Measurements from ENCODE around the gene CRY2. TPM values are rescaled to one million over a fixed set of nuclear protein-coding genes. Genes with fewer than 3 reads are reported as not detected.
A peak's percentile ranks its signal among the peaks of the same experiment; 100 is the strongest.

The CRY2 gene
- total and polyA plus RNA-seq, 2 of the 8 experiments (the other 6 are each of a cell fraction or from before 2014, with no cell fraction given) = 8.0 to 9.4 TPM

GRCh38 chr11:45924036-45924915 lies 77.0 kb downstream of the CRY2 start:
- H2BK12ac ChIP-seq (ENCODE audit: low read depth, low read length) = no peak overlapping the region
- H3K4me3 ChIP-seq (ENCODE audit: extremely low read depth in 1 of 4, insufficient read depth in 2 of 4, low read depth in 3 of 4, low read length in 4 of 4) = peak overlapping the region in 1 of 4 experiments; percentile 78; a peak in 3 of 8 replicates
- DNase-seq (ENCODE audit: low read depth in 1 of 2, low spot score in 2 of 2) = no peak
- H4K8ac ChIP-seq (ENCODE audit: extremely low read depth, insufficient read depth, low read length) = peak overlapping the region; percentile 29; the same call in 1 of the 2 replicates
- peak overlapping the region; percentile 39 to 91 for H3K4me2 ChIP-seq (ENCODE audit: insufficient read depth in 1 of 2, low read depth in 2 of 2, low read length in 2 of 2)
- no peak overlapping the region for H2AFZ ChIP-seq (ENCODE audit: low read length)
- no peak overlapping the region for H3K14ac ChIP-seq (ENCODE audit: insufficient read length)
- WGBS, 2 experiments (ENCODE audit: extremely low coverage in 1 of 2, insufficient coverage in 1 of 2, insufficient read length in 1 of 2, insufficient replicate concordance in 2 of 2, low coverage in 1 of 2, low lambda C conversion rate in 2 of 2, missing lambda C conversion rate in 1 of 2) = 93% methylated on average over 21 of the region's 22 CpGs; no CpG with 5 or more reads in 1 of the 2 experiments
- 0 out of 2 replicates have a peak overlapping the region, but pooled peaks have one; percentile 21 for H2BK5ac ChIP-seq (ENCODE audit: low read depth, low read length)
- H3K9me3 ChIP-seq (ENCODE audit: insufficient read depth in 2 of 2, low read depth in 1 of 2, low read length in 1 of 2) = no peaks in the 10 kb centered on the region
- no peak for FAIRE-seq
- H2BK20ac ChIP-seq (ENCODE audit: low read length) = no peak overlapping the region
- H3K56ac ChIP-seq (replicated peaks; ENCODE audit: insufficient read length, low read depth, low read length) = no peak overlapping the region
- H3K79me1 ChIP-seq (ENCODE audit: low read depth, low read length) = peaks cover 15% of the 10 kb centered on the region
- no peak overlapping the region for H2BK15ac ChIP-seq (ENCODE audit: low read length)
- H2AK5ac ChIP-seq (ENCODE audit: low read depth, low read length) = peak overlapping the region; percentile 75; the same call in 1 of the 2 replicates
- POLR2A ChIA-PET (ENCODE audit: partially characterized antibody) = interaction anchor here (0.6 to 9.8 kb wide), 12 partner anchors 9 to 1654 kb away, joined by 3 to 115 read pairs (median 6); partner anchors contain the start of gene KBTBD4
- H3K79me2 ChIP-seq (ENCODE audit: control insufficient read depth in 1 of 2, insufficient read depth in 2 of 2, low read length in 2 of 2) = peaks cover 0 to 11% of the 10 kb centered on the region in 2 experiments; a peak in 1 of 4 replicates
- H3K27ac ChIP-seq (ENCODE audit: low read depth, low read length) = no peak overlapping the region
- H3K23me2 ChIP-seq (ENCODE audit: low read depth, low read length) = peaks cover 12% of the 10 kb centered on the region; the same call in 1 of the 2 replicates
- no peak overlapping the region for H3K4ac ChIP-seq (replicated peaks; ENCODE audit: insufficient read length, low read depth, low read length)
- peak overlapping the region; percentile 48 for H4K91ac ChIP-seq (replicated peaks; ENCODE audit: insufficient read length, low read length)
- no peak overlapping the region for H3K23ac ChIP-seq (ENCODE audit: insufficient read length)
- no peak overlapping the region; a peak in 1 of 7 replicates for H3K9ac ChIP-seq (replicated peaks in 1 of 4; ENCODE audit: extremely low read depth in 1 of 4, low read depth in 3 of 4, low read length in 3 of 4)
- H2BK120ac ChIP-seq (replicated peaks; ENCODE audit: low read depth, low read length) = no peak overlapping the region
- peaks cover 0 to 9% (median 0%) of the 10 kb centered on the region in 4 experiments; a peak in 3 of 7 replicates for H3K27me3 ChIP-seq (replicated peaks in 1 of 4; ENCODE audit: control insufficient read depth in 3 of 4, extremely low read depth in 1 of 4, insufficient read depth in 3 of 4, low read length in 3 of 4)
- no peak overlapping the region for H4K5ac ChIP-seq (ENCODE audit: insufficient read length, low read depth, low read length)
- no peak overlapping the region for H3K18ac ChIP-seq (ENCODE audit: extremely low read depth, low read length)
- CTCF ChIA-PET (ENCODE audit: partially characterized antibody) = interaction anchor here (0.6 to 4.0 kb wide), 10 partner anchors 11 to 96 kb away, joined by 3 to 26 read pairs (median 4); no protein-coding TSS in a partner anchor
- H3K4me1 ChIP-seq (replicated peaks in 1 of 4; ENCODE audit: control insufficient read depth in 3 of 4, insufficient read depth in 4 of 4, low read length in 3 of 4) = peaks cover 12 to 26% (median 18%) of the 10 kb centered on the region in 4 experiments
- H3K36me3 ChIP-seq (ENCODE audit: control insufficient read depth in 2 of 4, insufficient read depth in 4 of 4, low read length in 3 of 4) = peaks cover 2 to 35% (median 20%) of the 10 kb centered on the region in 4 experiments; a peak in 7 of 8 replicates
- H4K20me1 ChIP-seq (replicated peaks in 1 of 2; ENCODE audit: control insufficient read depth in 1 of 2, insufficient read depth in 2 of 2, low read length in 2 of 2) = peaks cover 10 to 19% of the 10 kb centered on the region in 2 experiments
- no peak for TF ChIP-seq POU5F1 (IDR thresholded peaks at IDR 0.05; ENCODE audit: low read depth, low read length)
- no peak for TF ChIP-seq KDM5A (IDR thresholded peaks at IDR 0.05; ENCODE audit: low read length)
- TF ChIP-seq RBBP5 (IDR thresholded peaks at IDR 0.05; ENCODE audit: borderline replicate concordance, low read depth, low read length) = no peak
- no peak for TF ChIP-seq CBX8 (IDR thresholded peaks at IDR 0.05; ENCODE audit: borderline replicate concordance, low read depth, low read length)
- TF ChIP-seq HDAC6 (IDR thresholded peaks at IDR 0.05; ENCODE audit: low read depth, low read length) = no peak
- no peak for TF ChIP-seq POLR2A (IDR thresholded peaks at IDR 0.05; ENCODE audit: control extremely low read depth in 1 of 2, low read depth in 2 of 2, low read length in 2 of 2)
- TF ChIP-seq CBX5 (IDR thresholded peaks at IDR 0.05; ENCODE audit: low read depth, low read length) = no peak
- TF ChIP-seq SIX5 (IDR thresholded peaks at IDR 0.05; ENCODE audit: low read depth, low read length) = no peak
- TF ChIP-seq KDM1A (IDR thresholded peaks at IDR 0.05; ENCODE audit: borderline replicate concordance, low read length) = no peak
- TF ChIP-seq NRF1 (IDR thresholded peaks at IDR 0.05; ENCODE audit: low read depth, low read length) = no peak
- no peak for TF ChIP-seq FOSL1 (IDR thresholded peaks at IDR 0.05; ENCODE audit: insufficient read depth, low read depth, low read length)
- no peak for TF ChIP-seq SP1 (IDR thresholded peaks at IDR 0.05; ENCODE audit: low read depth, low read length)

All from H1 (cell line).